Natural killer cell (primary cell): Measurements from ENCODE around the gene BSCL2. TPM values are rescaled to one million over a fixed set of nuclear protein-coding genes. Genes with fewer than 3 reads are reported as not detected.

Experiments
- ATAC-seq, 3 donors: fragments of 150-1000 bp in 2 of 3; fragments of 200-7000 bp in 1 of 3; cut with Tn5 transposase; 1 replicate in 1 of 3; 2 replicates in 2 of 3; pipeline ENCODE4 v1.10.0; 2021; ENCODE audit warnings: mild to moderate bottlenecking in 2 of 3, moderate library complexity in 2 of 3
- DNase-seq, 2 donors: peaks; one replicate each; pipeline versions ENCODE4 v3.0.0 to v3.0.0-alpha.2; 2013 to 2021; ENCODE audit warnings: mixed read lengths in 1 of 2
- H3K27ac ChIP-seq: one replicate; pipeline ENCODE4 v1.5.1; 2013; ENCODE audit warnings: mild to moderate bottlenecking, low read length
- H3K27me3 ChIP-seq: one replicate; pipeline ENCODE4 v1.6.1; 2013; ENCODE audit warnings: low read length; ENCODE audit not compliant: control insufficient read depth, insufficient read depth
- H3K36me3 ChIP-seq: one replicate; pipeline ENCODE4 v1.6.1; 2013; ENCODE audit warnings: low read length; ENCODE audit not compliant: control insufficient read depth, insufficient read depth
- H3K4me1 ChIP-seq: one replicate; pipeline ENCODE4 v1.6.1; 2013; ENCODE audit warnings: low read length; ENCODE audit not compliant: control insufficient read depth, insufficient read depth
- H3K4me3 ChIP-seq: one replicate; pipeline ENCODE4 v1.5.1; 2013; ENCODE audit warnings: low read length
- H3K9me3 ChIP-seq: one replicate; pipeline ENCODE4 v1.6.1; 2013; ENCODE audit warnings: low read length; ENCODE audit not compliant: control insufficient read depth, insufficient read depth
- H3K27ac Mint-ChIP-seq, 2 donors: one replicate each; pipeline ENCODE4 v1.8.0; 2022; ENCODE audit warnings: mild to moderate bottlenecking in 2 of 2, mixed read lengths in 2 of 2, moderate library complexity in 1 of 2
- H3K27me3 Mint-ChIP-seq, 2 donors: one replicate each; pipeline ENCODE4 v1.8.0; 2022; ENCODE audit warnings: low read depth in 2 of 2, mixed read lengths in 2 of 2
- H3K36me3 Mint-ChIP-seq: one replicate; pipeline ENCODE4 v1.8.0; 2022; ENCODE audit warnings: mixed read lengths
- H3K4me1 Mint-ChIP-seq, 2 donors: one replicate each; pipeline ENCODE4 v1.8.0; 2022; ENCODE audit warnings: mixed read lengths in 2 of 2
- H3K4me3 Mint-ChIP-seq: one replicate; pipeline ENCODE4 v1.8.0; 2022; ENCODE audit warnings: mild to moderate bottlenecking, moderate library complexity, mixed read lengths
- H3K9me3 Mint-ChIP-seq, 2 donors: one replicate each; pipeline ENCODE4 v1.8.0; 2022; ENCODE audit warnings: mixed read lengths in 2 of 2
- CTCF ChIP-seq: fragments of 200-600 bp; IDR thresholded peaks from one replicate; pipeline ENCODE4 v1.8.0; 2022; ENCODE audit warnings: antibody characterized with exemption
- WGBS: methylation state at CpG from one replicate; pipeline ENCODE4 v1.1.7; 2013; ENCODE audit warnings: missing lambda C conversion rate; ENCODE audit not compliant: insufficient coverage; 5-methylcytosine and 5-hydroxymethylcytosine counted together
- intact Hi-C: fragments of 100-400 bp; cut with micrococcal nuclease; formaldehyde crosslinking; loops from one replicate; pipeline ENCODE4 v1.14.2; 2022
- total RNA-seq, 4 donors: library from RNA; stranded (reverse); fragments of 120-200 nt in 1 of 4; gene quantifications; one replicate each; pipeline versions ENCODE4 v1.2.3 to v1.2.4, GENCODE V29; 2013 to 2022

Gene BSCL2
- total RNA-seq, 3 donors from 2014 or later (not counting 1 experiment from before 2014, with no cell fraction given), result 19.7 to 22.0 (median 21.2) TPM

GRCh38 chr11:62673196-62673525 is 34.1 kb downstream of the BSCL2 start:
- no peaks in the 10 kb centered on the region for H3K9me3 ChIP-seq
- TF ChIP-seq CTCF, result no peak
- Mint-ChIP-seq H3K27ac (peak overlapping the region; percentile 92 to 97), H3K4me1 (peaks cover 34 to 47% of the 10 kb centered on the region in 2 donors), H3K27me3 (no peaks in the 10 kb centered on the region), H3K4me3 (peak overlapping the region; percentile 99), H3K9me3 (no peaks in the 10 kb centered on the region), H3K36me3 (peaks cover 6% of the 10 kb centered on the region)
- H3K27ac ChIP-seq, result no peak overlapping the region
- 87% methylated on average over 2 of the region's 2 CpGs for WGBS
- H3K4me3 ChIP-seq, result no peak overlapping the region
- no peak for DNase-seq
- H3K4me1 ChIP-seq, result peaks cover 32% of the 10 kb centered on the region
- H3K27me3 ChIP-seq, result no peaks in the 10 kb centered on the region
- H3K36me3 ChIP-seq, result peaks cover 20% of the 10 kb centered on the region
- intact Hi-C loops, result loop anchor here (5.0 kb wide), 1 partner anchor 34 kb away; the partner anchor contains the start of genes BSCL2 and GNG3
- no peak for ATAC-seq

GRCh38 chr11:62671608-62672389 is 35.4 kb downstream of the BSCL2 start, which contains the start of the genes LBHD1 and UQCC3:
TSS of gene LBHD1 (minus strand) at chr11:62672267. CDS start at chr11:62670031, 2,236 bp downstream.
TSS of gene UQCC3 (plus strand) at chr11:62671673. CDS start at chr11:62671746, 73 bp downstream.
- under 1% methylated on average over 59 of the region's 59 CpGs for WGBS
- ATAC-seq (peak; percentile 78 to 93 (median 86)), DNase-seq (peak; percentile 76 to 85)
- H3K27ac ChIP-seq, result peak within 1 kb of the TSS; percentile 59
- intact Hi-C loops, result loop anchor here (5.0 kb wide), 1 partner anchor 36 kb away; the partner anchor contains the start of genes BSCL2 and GNG3
- H3K36me3 ChIP-seq, result peaks cover 9% of the 10 kb centered on the region
- H3K4me3 Mint-ChIP-seq, result peak within 1 kb of the TSS; percentile 99
- H3K27me3 Mint-ChIP-seq, result no peaks in the 10 kb centered on the region
- peaks cover 27% of the 10 kb centered on the region for H3K4me1 ChIP-seq
- H3K27ac Mint-ChIP-seq, result peak within 1 kb of the TSS; percentile 92 to 97
- H3K4me3 ChIP-seq, result peak within 1 kb of the TSS; percentile 85
- H3K9me3 Mint-ChIP-seq, result no peaks in the 10 kb centered on the region
- H3K36me3 Mint-ChIP-seq, result peaks cover under 1% of the 10 kb centered on the region
- H3K4me1 Mint-ChIP-seq, result peaks cover 21 to 36% of the 10 kb centered on the region in 2 donors
- H3K9me3 ChIP-seq, result no peaks in the 10 kb centered on the region
- no peaks in the 10 kb centered on the region for H3K27me3 ChIP-seq
- no peak for TF ChIP-seq CTCF

- peak overlapping the region; percentile 85 for H3K4me3 ChIP-seq
- DNase-seq, result peak in 1 of 2 donors; percentile 71
- no peaks in the 10 kb centered on the region for H3K27me3 Mint-ChIP-seq
- WGBS, result 0% methylated on average over 17 of the region's 17 CpGs
- peaks cover 8% of the 10 kb centered on the region for H3K36me3 ChIP-seq
- H3K27ac Mint-ChIP-seq, result peak overlapping the region; percentile 92 to 97
- no peaks in the 10 kb centered on the region for H3K36me3 Mint-ChIP-seq
- peaks cover 33% of the 10 kb centered on the region for H3K4me1 ChIP-seq
- H3K27me3 ChIP-seq, result no peaks in the 10 kb centered on the region
- peak overlapping the region; percentile 99 for H3K4me3 Mint-ChIP-seq
- peak overlapping the region; percentile 59 for H3K27ac ChIP-seq
- TF ChIP-seq CTCF, result no peak
- peak; percentile 16 to 35 (median 29) for ATAC-seq
- no peaks in the 10 kb centered on the region for H3K9me3 ChIP-seq
- no peaks in the 10 kb centered on the region for H3K9me3 Mint-ChIP-seq
- peaks cover 25 to 40% of the 10 kb centered on the region in 2 donors for H3K4me1 Mint-ChIP-seq
- intact Hi-C loops, result loop anchor here (5.0 kb wide), 1 partner anchor 36 kb away; the partner anchor contains the start of genes BSCL2 and GNG3
Measured at GRCh38 chr11:62671236-62671607, 36.0 kb downstream of the BSCL2 start.
